ENCODE results near the gene BSPH1. TPM values are rescaled to one million over a fixed set of nuclear protein-coding genes. Genes with fewer than 3 reads are reported as not detected.

The BSPH1 gene, protein sequence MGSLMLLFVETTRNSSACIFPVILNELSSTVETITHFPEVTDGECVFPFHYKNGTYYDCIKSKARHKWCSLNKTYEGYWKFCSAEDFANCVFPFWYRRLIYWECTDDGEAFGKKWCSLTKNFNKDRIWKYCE
- 1.6 TPM for total RNA-seq

DNA sequence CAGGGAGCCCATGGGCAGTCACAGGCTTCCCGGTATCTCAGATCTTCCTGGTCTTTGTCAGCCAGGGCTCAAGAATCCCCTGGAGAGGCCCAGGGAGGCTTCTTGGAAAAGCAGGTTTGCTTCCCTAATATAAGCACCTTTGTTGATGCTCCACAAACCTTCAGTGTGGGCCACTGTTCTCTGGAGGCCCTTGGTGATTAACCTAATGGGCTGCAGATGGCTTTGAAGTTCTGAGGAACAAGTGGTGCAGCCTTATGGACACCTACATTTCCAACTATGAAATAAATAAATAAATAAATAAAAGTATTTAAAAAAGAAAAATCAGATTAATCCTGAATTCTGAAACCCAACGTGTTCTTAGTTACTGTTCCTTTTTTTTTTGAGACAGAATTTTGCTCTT, at the start of gene BSPH1:
Gene BSPH1 (minus strand): TSS at position 101 of the 400 bp plus-strand sequence. CDS start 89 bp downstream, at position 12.

DNA sequence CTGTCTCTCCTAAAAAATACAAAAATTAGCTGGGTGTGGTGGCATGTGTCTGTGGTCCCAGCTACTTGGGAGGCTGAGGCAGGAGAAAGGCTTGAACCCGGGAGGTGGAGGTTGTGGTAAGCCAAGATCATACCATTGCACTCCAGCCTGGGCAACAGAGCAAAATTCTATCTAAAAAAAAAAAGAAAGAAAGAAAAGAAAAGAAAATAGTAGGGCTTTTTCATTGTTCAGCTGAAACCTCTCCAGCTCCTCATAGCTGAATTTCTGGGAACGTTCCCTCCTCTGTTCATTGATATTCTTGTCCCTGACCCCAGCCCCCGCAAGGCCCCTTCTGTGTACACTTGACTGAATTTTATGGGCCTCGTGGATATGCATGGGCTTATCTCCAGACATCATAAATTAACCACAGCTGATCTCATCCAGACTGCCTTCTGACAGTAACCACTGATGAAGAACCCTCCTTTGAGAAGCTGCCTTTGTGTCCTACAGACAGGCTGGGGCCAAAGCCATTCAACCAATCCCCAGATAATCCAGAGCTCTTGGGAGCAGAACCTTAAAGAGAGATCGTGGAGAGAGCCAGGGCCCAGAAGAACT, 2.3 kb upstream of the BSPH1 start, which contains the start of gene ELSPBP1:
Gene ELSPBP1 (plus strand): TSS at position 424 of the 594 bp plus-strand sequence. CDS start 14,036 bp downstream, outside the sequence.

Other genes starting within 250 kb of the BSPH1 start
- gene NOP53, start 246.6 kb downstream of the BSPH1 start, total RNA-seq = 157 TPM
- gene SELENOW, start 213.5 kb downstream of the BSPH1 start, total RNA-seq = 123 TPM
- not detected for gene TPRX1, start 187.6 kb downstream of the BSPH1 start, total RNA-seq
- 229 TPM for gene CRX, start 170.2 kb downstream of the BSPH1 start, total RNA-seq
- not detected for gene TPRX2, start 132.9 kb downstream of the BSPH1 start, total RNA-seq
- not detected for gene SULT2A1, start 105.9 kb downstream of the BSPH1 start, total RNA-seq
- 1.5 TPM for gene ELSPBP1, start 2.5 kb upstream of the BSPH1 start, total RNA-seq
- 43.1 TPM for gene CABP5, start 51.9 kb upstream of the BSPH1 start, total RNA-seq
- gene PLA2G4C, start 118.6 kb upstream of the BSPH1 start, total RNA-seq = 42.7 TPM
- gene LIG1, start 178.2 kb upstream of the BSPH1 start, total RNA-seq = 44.2 TPM
- gene ZSWIM9, start 178.5 kb upstream of the BSPH1 start, total RNA-seq = 6.2 TPM